SU-DHL-6 (cell line): ENCODE measurements around the gene MYO15A.

Source experiments
- H2AFZ ChIP-seq: fragments of 200-600 bp; sonication (generic); 2 replicates; pipeline ENCODE4 v1.6.1; 2014; ENCODE audit warnings: low read depth, mild to moderate bottlenecking, moderate library complexity, mixed read lengths, antibody characterized with exemption, low read length; ENCODE audit not compliant: severe bottlenecking
- H3F3A ChIP-seq: fragments of 200-600 bp; shearing (Covaris generic); 2 replicates; pipeline ENCODE4 v1.6.0; 2016; ENCODE audit warnings: antibody characterized with exemption, mild to moderate bottlenecking; ENCODE audit not compliant: insufficient read depth
- H3K27ac ChIP-seq: fragments of 200-600 bp; sonication (generic); 2 replicates; pipeline ENCODE4 v1.5.1; 2016; ENCODE audit warnings: low read depth, mild to moderate bottlenecking, low read length, moderate library complexity, mixed read lengths
- H3K27me3 ChIP-seq: fragments of 200-600 bp; sonication (generic), shearing (Covaris generic); 2 replicates; pipeline ENCODE4 v1.6.0; 2014; ENCODE audit warnings: mild to moderate bottlenecking, low read length
- H3K36me3 ChIP-seq: fragments of 200-600 bp; sonication (generic); 2 replicates; pipeline ENCODE4 v1.6.1; 2014; ENCODE audit warnings: mild to moderate bottlenecking, low read length, mixed read lengths
- H3K4me2 ChIP-seq: fragments of 300-600, 200-600 bp; shearing (Covaris generic), sonication (generic); 2 replicates; pipeline ENCODE4 v1.6.0; 2014; ENCODE audit warnings: low read length, low read depth, mild to moderate bottlenecking; ENCODE audit not compliant: poor library complexity, severe bottlenecking
- H3K4me3 ChIP-seq: fragments of 200-600 bp; sonication (generic); 2 replicates; pipeline ENCODE4 v1.5.1; 2014; ENCODE audit warnings: antibody characterized with exemption, low read length, mild to moderate bottlenecking, mixed read lengths; ENCODE audit not compliant: insufficient read depth, poor library complexity, severe bottlenecking
- H3K79me2 ChIP-seq: fragments of 200-600 bp; sonication (generic); 2 replicates; pipeline ENCODE4 v1.6.1; 2014; ENCODE audit warnings: mild to moderate bottlenecking, low read length, moderate library complexity; ENCODE audit not compliant: insufficient read depth
- H3K9ac ChIP-seq: fragments of 200-600 bp; sonication (generic); 2 replicates; pipeline ENCODE4 v1.7.0; 2014; ENCODE audit warnings: mild to moderate bottlenecking, low read length
- H3K9me2 ChIP-seq: fragments of 200-600 bp; sonication (generic); replicated peaks from 2 replicates; pipeline ENCODE4 v1.6.1; 2014; ENCODE audit warnings: low read length; ENCODE audit not compliant: insufficient read depth
- H3K9me3 ChIP-seq: fragments of 200-600 bp; sonication (generic); 2 replicates; pipeline ENCODE4 v1.6.1; 2014; ENCODE audit warnings: low read length, mixed read lengths; ENCODE audit not compliant: insufficient read depth
- H4K20me1 ChIP-seq: fragments of 200-600 bp; sonication (generic); 2 replicates; pipeline ENCODE4 v1.6.1; 2014; ENCODE audit warnings: low read depth, mild to moderate bottlenecking, antibody characterized with exemption, low read length, moderate library complexity, mixed read lengths
- EZH2phosphoT487 ChIP-seq: fragments of 200-600 bp; sonication (generic), shearing (Covaris generic); conservative IDR thresholded peaks from 2 replicates; pipeline ENCODE4 v1.6.1; 2018; ENCODE audit warnings: mild to moderate bottlenecking, antibody characterized with exemption, low read length, moderate library complexity, mixed read lengths
- TF ChIP-seq, protein P1 (sequence below): fragments of 200-600 bp; sonication (generic); IDR thresholded peaks from one replicate; pipeline ENCODE4 v1.5.1; 2017; ENCODE audit warnings: antibody characterized with exemption, mild to moderate bottlenecking, low read length, moderate library complexity; ENCODE audit not compliant: insufficient read depth, poor library complexity, severe bottlenecking

MYO15A gene

DNA sequence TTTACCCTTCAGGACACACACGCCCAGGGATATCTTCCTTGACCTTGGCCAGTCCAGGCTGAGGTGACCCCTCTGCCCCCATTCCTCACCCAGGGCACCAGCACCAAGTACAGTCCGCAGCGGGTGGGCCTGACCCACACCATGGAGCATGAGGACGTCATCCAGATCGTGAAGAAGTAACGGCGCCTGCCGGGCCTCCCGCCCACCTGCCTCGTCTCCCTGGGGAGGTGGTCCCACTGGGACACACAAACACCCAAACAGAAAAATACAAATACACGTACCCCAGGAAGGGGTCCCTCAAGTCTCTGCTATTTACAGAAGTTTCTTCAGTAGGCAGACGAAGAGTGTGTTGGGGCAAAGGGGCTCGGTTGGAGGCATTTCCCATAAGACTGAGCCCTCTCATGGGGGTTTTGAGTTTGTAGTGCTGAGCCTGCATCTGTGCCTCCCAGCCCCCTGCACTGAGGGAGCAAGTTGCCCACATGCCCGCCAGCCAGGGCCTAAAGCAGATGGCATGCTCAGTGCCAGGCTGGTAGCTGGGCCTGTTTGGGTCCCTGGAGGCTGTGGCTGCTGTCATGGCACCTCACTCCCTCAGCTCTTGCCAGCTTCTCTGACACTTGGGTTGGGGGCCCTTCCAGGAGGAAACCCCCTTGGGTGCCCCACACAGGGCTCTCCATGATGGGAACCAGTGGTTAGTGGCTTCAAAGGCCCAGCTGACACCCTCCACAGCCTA is 1.3 kb upstream of the MYO15A start:
- no peaks in the 10 kb centered on the region for H3K9me2 ChIP-seq
- no peaks in the 10 kb centered on the region for H3F3A ChIP-seq
- no peak overlapping the region for H3K4me2 ChIP-seq
- no peaks in the 10 kb centered on the region for H3K9me3 ChIP-seq
- H3K79me2 ChIP-seq: no peaks in the 10 kb centered on the region
- H2AFZ ChIP-seq: no peak overlapping the region
- H3K27me3 ChIP-seq: no peaks in the 10 kb centered on the region
- no peaks in the 10 kb centered on the region for H3K36me3 ChIP-seq
- no peak overlapping the region for H3K27ac ChIP-seq
- no peak overlapping the region for H3K4me3 ChIP-seq
- TF ChIP-seq, protein P1, sequence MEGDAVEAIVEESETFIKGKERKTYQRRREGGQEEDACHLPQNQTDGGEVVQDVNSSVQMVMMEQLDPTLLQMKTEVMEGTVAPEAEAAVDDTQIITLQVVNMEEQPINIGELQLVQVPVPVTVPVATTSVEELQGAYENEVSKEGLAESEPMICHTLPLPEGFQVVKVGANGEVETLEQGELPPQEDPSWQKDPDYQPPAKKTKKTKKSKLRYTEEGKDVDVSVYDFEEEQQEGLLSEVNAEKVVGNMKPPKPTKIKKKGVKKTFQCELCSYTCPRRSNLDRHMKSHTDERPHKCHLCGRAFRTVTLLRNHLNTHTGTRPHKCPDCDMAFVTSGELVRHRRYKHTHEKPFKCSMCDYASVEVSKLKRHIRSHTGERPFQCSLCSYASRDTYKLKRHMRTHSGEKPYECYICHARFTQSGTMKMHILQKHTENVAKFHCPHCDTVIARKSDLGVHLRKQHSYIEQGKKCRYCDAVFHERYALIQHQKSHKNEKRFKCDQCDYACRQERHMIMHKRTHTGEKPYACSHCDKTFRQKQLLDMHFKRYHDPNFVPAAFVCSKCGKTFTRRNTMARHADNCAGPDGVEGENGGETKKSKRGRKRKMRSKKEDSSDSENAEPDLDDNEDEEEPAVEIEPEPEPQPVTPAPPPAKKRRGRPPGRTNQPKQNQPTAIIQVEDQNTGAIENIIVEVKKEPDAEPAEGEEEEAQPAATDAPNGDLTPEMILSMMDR: no peak
- no peak for TF ChIP-seq EZH2phosphoT487
- no peaks in the 10 kb centered on the region for H4K20me1 ChIP-seq
- no peak overlapping the region for H3K9ac ChIP-seq

DNA sequence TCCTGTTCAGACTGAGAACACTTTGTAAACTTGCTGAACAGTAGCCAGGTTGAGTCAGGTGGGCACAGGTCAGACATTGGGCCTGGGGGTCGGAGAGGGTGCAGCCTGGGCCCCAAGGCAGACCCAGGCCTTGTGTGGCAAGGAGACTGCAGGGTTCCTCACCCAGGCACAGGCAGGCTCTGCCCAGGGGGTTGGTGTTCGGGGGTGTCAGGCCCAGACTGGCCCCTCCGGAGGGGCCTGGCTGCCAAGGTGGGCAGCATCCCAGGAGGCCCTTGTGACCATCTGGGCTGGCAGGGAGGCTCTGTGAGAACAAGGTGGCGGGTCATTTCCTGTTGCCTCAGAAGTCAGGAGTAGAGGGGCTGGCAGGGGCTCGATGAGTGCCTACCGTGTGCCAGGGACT is 585 bp upstream of the MYO15A start:
- no peak overlapping the region for H3K9ac ChIP-seq
- no peaks in the 10 kb centered on the region for H3K9me3 ChIP-seq
- no peaks in the 10 kb centered on the region for H3K79me2 ChIP-seq
- no peak overlapping the region for H2AFZ ChIP-seq
- H3K4me2 ChIP-seq: no peak overlapping the region
- no peaks in the 10 kb centered on the region for H3K36me3 ChIP-seq
- no peak overlapping the region for H3K4me3 ChIP-seq
- H3K27me3 ChIP-seq: no peaks in the 10 kb centered on the region
- H3K9me2 ChIP-seq: no peaks in the 10 kb centered on the region
- no peak for TF ChIP-seq EZH2phosphoT487
- TF ChIP-seq, protein P1: no peak
- H3F3A ChIP-seq: no peaks in the 10 kb centered on the region
- H3K27ac ChIP-seq: no peak overlapping the region
- H4K20me1 ChIP-seq: no peaks in the 10 kb centered on the region

GRCh38 chr17:18109935-18110485 is 1.5 kb downstream of the MYO15A start:
- H4K20me1 ChIP-seq: no peaks in the 10 kb centered on the region
- no peak overlapping the region for H2AFZ ChIP-seq
- no peaks in the 10 kb centered on the region for H3K9me3 ChIP-seq
- no peak overlapping the region for H3K4me2 ChIP-seq
- H3K4me3 ChIP-seq: no peak overlapping the region
- no peaks in the 10 kb centered on the region for H3K27me3 ChIP-seq
- TF ChIP-seq, protein P1: no peak
- no peak for TF ChIP-seq EZH2phosphoT487
- no peaks in the 10 kb centered on the region for H3K9me2 ChIP-seq
- H3K9ac ChIP-seq: no peak overlapping the region
- no peak overlapping the region for H3K27ac ChIP-seq
- H3F3A ChIP-seq: no peaks in the 10 kb centered on the region
- H3K79me2 ChIP-seq: no peaks in the 10 kb centered on the region
- H3K36me3 ChIP-seq: no peaks in the 10 kb centered on the region
